GM12875 (cell line): ENCODE measurements around the gene C1orf210.

Source experiments
- H3K4me3 ChIP-seq: one replicate; pipeline ENCODE4 v1.5.1; 2011; ENCODE audit warnings: low read depth, low read length, control low read depth
- TF ChIP-seq, protein P1 (sequence below): IDR thresholded peaks from 2 replicates; pipeline ENCODE4 v1.5.1; 2011; ENCODE audit warnings: low read depth, mild to moderate bottlenecking, control low read depth, inconsistent platforms, low read length, moderate library complexity, borderline replicate concordance; ENCODE audit not compliant: insufficient read depth

The C1orf210 gene

DNA sequence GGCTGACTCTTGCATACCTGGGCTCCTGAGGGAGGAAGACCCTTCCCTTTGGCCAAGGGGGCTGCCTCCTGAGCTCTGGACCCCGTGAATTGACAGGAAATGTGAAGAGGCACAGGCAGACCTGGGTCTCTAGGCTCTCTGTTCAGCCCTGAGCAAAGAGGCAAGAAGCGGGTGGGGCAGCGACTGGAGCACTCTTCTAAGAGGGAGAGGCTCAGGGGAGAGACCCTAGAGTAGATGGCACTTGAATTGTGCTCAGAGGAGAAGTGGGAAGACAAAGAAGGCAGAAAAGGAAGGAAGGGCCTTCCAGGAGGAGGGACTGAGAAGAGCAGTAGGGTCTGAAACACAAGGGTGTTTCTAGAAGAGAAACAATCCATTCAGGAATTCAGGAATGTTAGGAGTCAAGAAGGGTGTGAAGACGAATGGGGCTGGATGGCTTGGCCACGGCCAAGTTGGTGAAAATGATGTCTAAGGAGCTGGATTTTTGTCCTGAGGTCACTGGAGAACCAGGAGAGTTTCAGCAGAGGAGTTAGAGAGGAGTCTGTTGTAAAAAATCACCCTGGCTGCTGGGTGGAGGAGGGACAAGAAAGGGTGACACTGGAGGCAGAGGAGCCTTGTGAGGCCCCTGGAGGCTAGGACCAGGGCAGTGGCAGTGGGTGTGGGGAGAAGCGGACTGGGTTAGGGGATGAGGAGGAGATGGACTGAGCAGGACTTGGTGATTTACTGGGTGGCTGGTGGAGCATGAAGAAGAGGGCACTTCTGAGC lies 20.7 kb upstream of the C1orf210 start:
- TF ChIP-seq, protein P1, sequence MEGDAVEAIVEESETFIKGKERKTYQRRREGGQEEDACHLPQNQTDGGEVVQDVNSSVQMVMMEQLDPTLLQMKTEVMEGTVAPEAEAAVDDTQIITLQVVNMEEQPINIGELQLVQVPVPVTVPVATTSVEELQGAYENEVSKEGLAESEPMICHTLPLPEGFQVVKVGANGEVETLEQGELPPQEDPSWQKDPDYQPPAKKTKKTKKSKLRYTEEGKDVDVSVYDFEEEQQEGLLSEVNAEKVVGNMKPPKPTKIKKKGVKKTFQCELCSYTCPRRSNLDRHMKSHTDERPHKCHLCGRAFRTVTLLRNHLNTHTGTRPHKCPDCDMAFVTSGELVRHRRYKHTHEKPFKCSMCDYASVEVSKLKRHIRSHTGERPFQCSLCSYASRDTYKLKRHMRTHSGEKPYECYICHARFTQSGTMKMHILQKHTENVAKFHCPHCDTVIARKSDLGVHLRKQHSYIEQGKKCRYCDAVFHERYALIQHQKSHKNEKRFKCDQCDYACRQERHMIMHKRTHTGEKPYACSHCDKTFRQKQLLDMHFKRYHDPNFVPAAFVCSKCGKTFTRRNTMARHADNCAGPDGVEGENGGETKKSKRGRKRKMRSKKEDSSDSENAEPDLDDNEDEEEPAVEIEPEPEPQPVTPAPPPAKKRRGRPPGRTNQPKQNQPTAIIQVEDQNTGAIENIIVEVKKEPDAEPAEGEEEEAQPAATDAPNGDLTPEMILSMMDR, result no peak
- no peak overlapping the region for H3K4me3 ChIP-seq

GRCh38 chr1:43305461-43305860 lies 20.1 kb upstream of the C1orf210 start:
- TF ChIP-seq, protein P1, result no peak
- H3K4me3 ChIP-seq, result no peak overlapping the region

DNA sequence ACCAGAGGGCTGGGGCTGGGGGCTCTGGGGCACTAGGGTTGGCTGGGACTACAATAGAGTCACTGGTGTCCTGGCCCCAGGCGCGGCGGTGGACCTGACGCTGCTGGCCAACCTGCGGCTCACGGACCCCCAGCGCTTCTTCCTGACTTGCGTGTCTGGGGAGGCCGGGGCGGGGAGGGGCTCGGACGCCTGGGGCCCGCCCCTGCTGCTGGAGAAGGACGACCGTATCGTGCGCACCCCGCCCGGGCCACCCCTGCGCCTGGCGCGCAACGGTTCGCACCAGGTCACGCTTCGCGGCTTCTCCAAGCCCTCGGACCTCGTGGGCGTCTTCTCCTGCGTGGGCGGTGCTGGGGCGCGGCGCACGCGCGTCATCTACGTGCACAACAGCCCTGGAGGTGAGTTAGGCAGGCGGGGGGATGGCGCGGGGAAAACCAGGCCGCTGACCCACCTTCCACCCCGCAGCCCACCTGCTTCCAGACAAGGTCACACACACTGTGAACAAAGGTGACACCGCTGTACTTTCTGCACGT lies 19.5 kb upstream of the C1orf210 start:
- no peak overlapping the region for H3K4me3 ChIP-seq
- TF ChIP-seq, protein P1, result no peak

DNA sequence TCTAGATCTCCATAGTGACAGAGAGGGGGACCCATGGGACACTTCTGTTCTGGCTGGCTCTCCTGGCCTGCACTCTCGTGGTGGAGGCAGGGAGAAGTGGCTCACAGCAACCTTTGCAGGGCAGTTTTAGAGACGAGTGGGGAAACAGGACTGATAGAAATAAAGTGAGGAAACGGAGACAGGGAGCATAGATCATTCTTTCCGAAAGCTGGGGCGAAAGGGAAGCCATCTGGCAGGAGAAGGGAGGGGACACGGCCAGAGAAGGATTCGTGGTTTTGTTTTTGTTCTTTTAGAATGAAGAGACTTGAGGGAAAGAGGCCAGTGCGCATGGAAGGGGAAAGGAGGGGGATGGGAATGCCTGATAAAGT lies 18.9 kb upstream of the C1orf210 start:
- TF ChIP-seq, protein P1, result no peak
- H3K4me3 ChIP-seq, result no peak overlapping the region

- H3K4me3 ChIP-seq, result no peak overlapping the region
- TF ChIP-seq, protein P1, result no peak
Observed at GRCh38 chr1:43303471-43304313, 18.3 kb upstream of the C1orf210 start.

- TF ChIP-seq, protein P1, result no peak
- H3K4me3 ChIP-seq, result no peak overlapping the region
Observed at GRCh38 chr1:43302721-43303470, 17.5 kb upstream of the C1orf210 start.
